HG02571 (cell line): ENCODE results near the gene ZNF416.
A peak's percentile ranks its signal among the peaks of the same experiment; 100 is the strongest.

Source experiments
- ATAC-seq: cut with Tn5 transposase; IDR thresholded peaks from one replicate; pipeline ENCODE4 v1.9.1; 2021; ENCODE audit warnings: mild to moderate bottlenecking, moderate library complexity; ENCODE audit not compliant: unreplicated experiment

ZNF416 gene

DNA sequence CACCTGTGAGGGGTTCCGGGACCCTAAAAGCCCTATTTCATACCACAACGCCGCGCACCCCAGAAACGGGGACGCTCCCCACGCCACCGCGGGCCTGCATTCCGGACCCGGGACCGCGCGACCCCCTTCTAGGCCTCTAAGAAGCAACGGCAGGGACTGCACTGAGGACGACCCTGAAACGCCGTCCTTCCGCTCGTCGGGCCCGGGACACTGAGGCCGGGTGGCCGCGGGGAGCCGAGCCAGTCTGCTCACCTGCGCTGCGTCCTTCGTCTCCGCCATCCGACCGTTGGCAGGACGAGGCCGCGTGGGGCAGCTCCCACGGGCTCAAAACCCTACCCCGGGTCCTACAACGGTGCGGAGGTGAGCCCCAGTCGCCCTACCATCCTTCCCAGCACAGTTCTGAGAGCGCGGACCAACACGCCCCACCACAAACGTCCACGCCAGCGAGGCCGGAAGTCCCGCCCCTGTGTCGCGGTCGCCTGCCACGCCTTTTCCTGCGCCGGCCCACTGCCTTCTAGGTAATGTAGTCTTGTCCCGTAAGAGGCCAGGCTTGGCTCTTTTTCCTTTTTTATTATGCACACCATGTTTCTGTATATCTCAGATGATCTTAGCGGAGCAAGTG lies 19.2 kb downstream of the ZNF416 start, which contains the start of gene ZNF550:
Gene ZNF550, minus strand, starts transcription at position 460 of the 622 bp plus-strand sequence. Its CDS starts 181 bp downstream, at position 279.
- ATAC-seq, result peak; percentile 82

GRCh38 chr19:57559008-57559403 lies 19.7 kb downstream of the ZNF416 start:
- no peak for ATAC-seq

- ATAC-seq, result no peak
These were observed 20.2 kb downstream of the ZNF416 start for GRCh38 chr19:57558525-57558924.

- ATAC-seq, result no peak
These were observed 21.1 kb downstream of the ZNF416 start for GRCh38 chr19:57557659-57558058.

DNA sequence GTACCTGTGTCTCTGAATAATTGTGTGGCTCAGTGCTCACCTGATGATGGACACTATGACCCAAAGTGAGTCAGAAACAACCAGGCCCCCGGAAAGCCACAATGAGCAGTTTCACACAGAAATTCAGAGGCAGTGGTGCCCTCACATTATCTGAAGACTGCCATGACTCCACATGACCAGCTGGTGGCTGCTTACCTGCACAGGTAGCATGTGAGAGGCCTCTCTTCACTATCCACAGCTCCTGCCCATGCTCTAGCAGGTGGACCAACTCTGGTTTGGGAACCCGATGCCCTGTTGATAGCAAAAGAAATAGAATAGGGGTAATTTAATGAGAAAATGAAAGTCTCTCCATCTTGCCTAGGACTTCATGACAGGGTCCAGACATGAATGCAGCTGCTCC lies 26.3 kb downstream of the ZNF416 start:
- no peak for ATAC-seq

GRCh38 chr19:57546513-57546912 lies 32.2 kb downstream of the ZNF416 start:
- ATAC-seq, result no peak

DNA sequence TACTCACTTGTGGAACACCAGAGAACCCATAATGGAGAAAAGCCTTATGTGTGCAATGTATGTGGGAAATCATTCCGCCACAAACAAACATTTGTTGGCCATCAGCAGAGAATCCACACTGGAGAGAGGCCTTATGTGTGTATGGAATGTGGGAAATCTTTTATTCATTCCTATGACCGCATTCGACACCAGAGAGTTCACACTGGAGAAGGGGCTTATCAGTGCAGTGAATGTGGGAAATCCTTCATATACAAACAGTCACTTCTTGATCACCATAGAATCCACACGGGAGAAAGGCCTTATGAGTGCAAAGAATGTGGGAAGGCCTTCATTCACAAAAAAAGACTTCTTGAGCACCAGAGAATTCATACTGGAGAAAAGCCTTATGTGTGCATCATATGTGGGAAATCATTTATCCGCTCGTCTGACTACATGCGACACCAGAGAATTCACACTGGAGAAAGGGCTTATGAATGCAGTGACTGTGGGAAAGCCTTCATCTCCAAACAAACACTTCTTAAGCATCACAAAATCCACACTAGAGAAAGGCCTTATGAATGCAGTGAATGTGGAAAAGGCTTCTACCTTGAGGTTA lies 40.7 kb downstream of the ZNF416 start:
- no peak for ATAC-seq

GRCh38 chr19:57527136-57527881 lies 51.4 kb downstream of the ZNF416 start, which contains the start of gene ZNF549:
TSS of gene ZNF549 (plus strand) at chr19:57527356. CDS start at chr19:57527574, 218 bp downstream.
- ATAC-seq, result peak; percentile 98
